Body of pancreas (tissue), 4 donors: ENCODE results near the gene IL1RAPL1.

ENCODE experiments used
- CTCF ChIP-seq, 7 experiments: fragments of 450-650 bp in 4 of 7; fragments of 200-600 bp in 3 of 7; sonication (generic) in 3 of 7; IDR thresholded peaks; one replicate each; pipeline ENCODE4 v1.5.1; 2016 to 2019; ENCODE audit warnings: antibody characterized with exemption in 7 of 7
- POLR2A ChIP-seq, 3 donors: fragments of 450-650 bp; IDR thresholded peaks; one replicate each; pipeline ENCODE4 v1.6.1; 2016; ENCODE audit warnings: antibody characterized with exemption in 3 of 3, mild to moderate bottlenecking in 2 of 3

DNA sequence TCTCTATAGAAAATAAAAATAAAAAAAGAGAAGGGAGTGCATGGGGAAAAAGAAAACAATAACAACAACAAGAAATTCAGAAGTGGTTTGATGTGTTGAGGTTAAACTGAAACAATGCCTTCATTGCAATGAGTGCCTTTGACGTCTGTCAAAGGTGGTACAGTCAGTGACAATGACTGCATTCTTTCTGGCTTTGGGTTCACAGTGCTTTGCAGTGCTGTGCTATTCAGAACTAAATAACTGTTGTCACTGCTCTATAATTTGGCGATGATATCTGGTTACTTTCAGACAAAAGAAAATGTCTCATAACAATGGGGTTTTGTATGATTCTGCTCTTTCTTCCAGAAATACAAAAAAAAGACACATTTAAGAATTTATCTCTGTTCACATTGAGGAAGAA lies 1139.6 kb downstream of the IL1RAPL1 start:
- no peak for TF ChIP-seq POLR2A (IDR thresholded peaks at IDR 0.05)
- TF ChIP-seq CTCF (IDR thresholded peaks at IDR 0.05), result no peak
